Lung (tissue), 12 donors: ENCODE results near the gene NHSL1. TPM values are rescaled to one million over a fixed set of nuclear protein-coding genes. Genes with fewer than 3 reads are reported as not detected.
A peak's percentile ranks its signal among the peaks of the same experiment; 100 is the strongest.

Experiments used
- ATAC-seq: fragments of 200-7000 bp; cut with Tn5 transposase; one replicate; pipeline ENCODE4 v1.9.1; 2020; ENCODE audit warnings: moderate number of reproducible peaks; ENCODE audit not compliant: insufficient read depth, low FRiP score
- DNase-seq, 3 donors: peaks; one replicate each; pipeline ENCODE4 v3.0.0-alpha.2; 2013 to 2017
- H3K27ac ChIP-seq, 2 donors: one replicate each; pipeline ENCODE4 v1.5.1; 2013; ENCODE audit warnings: mild to moderate bottlenecking in 2 of 2, moderate library complexity in 2 of 2, control low read depth in 1 of 2, inconsistent platforms in 1 of 2, low read depth in 1 of 2, low read length in 1 of 2
- H3K27me3 ChIP-seq, 3 donors: one replicate each; pipeline ENCODE4 v1.5.1; 2013; ENCODE audit warnings: low read length in 2 of 3; ENCODE audit not compliant: control insufficient read depth in 3 of 3, insufficient read depth in 3 of 3
- H3K36me3 ChIP-seq, 4 donors: one replicate each; pipeline ENCODE4 v1.5.1; 2013; ENCODE audit warnings: low read length in 4 of 4, mild to moderate bottlenecking in 1 of 4, moderate library complexity in 1 of 4; ENCODE audit not compliant: control insufficient read depth in 4 of 4, insufficient read depth in 4 of 4
- H3K4me1 ChIP-seq, 5 donors: one replicate each; pipeline ENCODE4 v1.5.1; 2013; ENCODE audit warnings: low read length in 5 of 5, mild to moderate bottlenecking in 2 of 5, moderate library complexity in 1 of 5; ENCODE audit not compliant: control insufficient read depth in 5 of 5, insufficient read depth in 5 of 5
- H3K4me3 ChIP-seq: one replicate; pipeline ENCODE4 v1.5.1; 2013; ENCODE audit warnings: mild to moderate bottlenecking, control low read depth, moderate library complexity
- H3K9ac ChIP-seq, 2 donors: one replicate each; pipeline ENCODE4 v1.5.1; 2013; ENCODE audit warnings: low read length in 2 of 2, control low read depth in 1 of 2; ENCODE audit not compliant: insufficient read depth in 1 of 2
- H3K9me3 ChIP-seq, 4 donors: one replicate each; pipeline ENCODE4 v1.5.1; 2013; ENCODE audit warnings: low read length in 3 of 4, mild to moderate bottlenecking in 1 of 4, moderate library complexity in 1 of 4; ENCODE audit not compliant: control insufficient read depth in 4 of 4, insufficient read depth in 3 of 4
- WGBS, 2 donors: extraction: QIAGEN DNeasy Blood & Tissue Kit; methylation state at CpG; one replicate each; pipeline ENCODE4 v1.1.7; 2013; 5-methylcytosine and 5-hydroxymethylcytosine counted together
- polyA plus RNA-seq, 2 donors: library from polyadenylated mRNA; stranded (reverse); fragments of 200-250 nt; gene quantifications; one replicate each; pipeline ENCODE4 v1.2.1, GENCODE V29; 2013
- total RNA-seq, 2 donors: library from RNA; depleted of rRNA in 1 of 2; stranded (reverse); fragments of >200 nt in 1 of 2; gene quantifications; one replicate each; pipeline ENCODE4 v1.2.1, GENCODE V29; 2014 to 2021
- TF ChIP-seq, protein P1 (sequence below): IDR thresholded peaks from 2 replicates; pipeline ENCODE4 v1.5.1; 2012; ENCODE audit warnings: mild to moderate bottlenecking; ENCODE audit errors: control extremely low read depth, extremely low read depth
- donor health status: control.
- donor health status: control.
- donor health status: Bipolar disorder and iron deficiency.
- donor health status: healthy.
- donor health status: DM: yes; HTN: yes; CAD: no.

NHSL1 gene
- total and polyA plus RNA-seq, 4 donors: 5.2 to 53.7 (median 30.4) TPM

DNA sequence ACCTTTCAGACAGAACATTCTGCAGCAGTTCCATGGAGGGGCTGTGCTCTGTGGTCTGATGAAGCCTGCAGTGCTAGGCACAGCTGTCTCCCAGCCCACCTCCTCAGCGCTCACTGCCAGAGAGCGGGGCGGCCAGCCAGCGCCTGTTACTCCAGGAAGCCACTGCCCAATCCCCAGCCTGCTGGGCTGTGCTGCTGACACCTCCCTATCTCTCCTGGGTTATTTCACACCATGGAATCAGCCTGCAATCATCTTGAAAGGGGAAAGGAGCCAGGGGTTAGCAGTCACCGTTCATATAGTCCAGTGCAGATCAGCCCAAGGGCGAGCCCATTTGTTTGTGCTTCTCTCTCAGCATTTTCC, 46.3 kb upstream of the NHSL1 start:
- TF ChIP-seq, protein P1, sequence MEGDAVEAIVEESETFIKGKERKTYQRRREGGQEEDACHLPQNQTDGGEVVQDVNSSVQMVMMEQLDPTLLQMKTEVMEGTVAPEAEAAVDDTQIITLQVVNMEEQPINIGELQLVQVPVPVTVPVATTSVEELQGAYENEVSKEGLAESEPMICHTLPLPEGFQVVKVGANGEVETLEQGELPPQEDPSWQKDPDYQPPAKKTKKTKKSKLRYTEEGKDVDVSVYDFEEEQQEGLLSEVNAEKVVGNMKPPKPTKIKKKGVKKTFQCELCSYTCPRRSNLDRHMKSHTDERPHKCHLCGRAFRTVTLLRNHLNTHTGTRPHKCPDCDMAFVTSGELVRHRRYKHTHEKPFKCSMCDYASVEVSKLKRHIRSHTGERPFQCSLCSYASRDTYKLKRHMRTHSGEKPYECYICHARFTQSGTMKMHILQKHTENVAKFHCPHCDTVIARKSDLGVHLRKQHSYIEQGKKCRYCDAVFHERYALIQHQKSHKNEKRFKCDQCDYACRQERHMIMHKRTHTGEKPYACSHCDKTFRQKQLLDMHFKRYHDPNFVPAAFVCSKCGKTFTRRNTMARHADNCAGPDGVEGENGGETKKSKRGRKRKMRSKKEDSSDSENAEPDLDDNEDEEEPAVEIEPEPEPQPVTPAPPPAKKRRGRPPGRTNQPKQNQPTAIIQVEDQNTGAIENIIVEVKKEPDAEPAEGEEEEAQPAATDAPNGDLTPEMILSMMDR: no peak

DNA sequence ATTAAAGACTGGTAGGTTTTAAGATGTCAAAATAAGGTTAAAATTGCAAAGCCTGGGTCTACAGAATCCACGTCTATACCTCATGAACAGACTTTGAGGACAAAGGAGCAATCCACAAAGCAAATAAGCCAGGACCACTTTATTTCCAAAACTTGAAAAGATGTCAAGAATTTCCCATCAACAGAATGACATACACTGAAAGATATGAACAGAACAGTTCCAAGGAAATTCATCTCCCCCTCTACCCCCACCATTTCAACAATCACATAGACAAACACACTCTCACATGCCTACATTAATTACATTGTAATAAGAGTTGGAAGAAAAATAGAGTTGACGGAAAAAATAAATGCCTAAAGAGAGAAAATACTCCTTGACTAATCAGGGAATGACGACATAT, 45.2 kb upstream of the NHSL1 start:
- ATAC-seq: no peak

More for the DNA sequence above, 46.3 kb upstream of the NHSL1 start:
- Histone ChIP-seq H3K9me3 (no peaks in the 10 kb centered on the region), H3K36me3 (no peaks in the 10 kb centered on the region), H3K4me3 (peak overlapping the region; percentile 34), H3K4me1 (peaks cover 6 to 46% (median 23%) of the 10 kb centered on the region in 5 donors), H3K27ac (peak overlapping the region; percentile 77 to 92), H3K9ac (peak overlapping the region in 1 of 2 donors; percentile 73), H3K27me3 (no peaks in the 10 kb centered on the region)
- ATAC-seq: peak; percentile 77
- WGBS, 2 donors: 41 to 56% methylated on average over 6 of the region's 6 CpGs
- peak; percentile 81 to 89 (median 82) for DNase-seq

DNA sequence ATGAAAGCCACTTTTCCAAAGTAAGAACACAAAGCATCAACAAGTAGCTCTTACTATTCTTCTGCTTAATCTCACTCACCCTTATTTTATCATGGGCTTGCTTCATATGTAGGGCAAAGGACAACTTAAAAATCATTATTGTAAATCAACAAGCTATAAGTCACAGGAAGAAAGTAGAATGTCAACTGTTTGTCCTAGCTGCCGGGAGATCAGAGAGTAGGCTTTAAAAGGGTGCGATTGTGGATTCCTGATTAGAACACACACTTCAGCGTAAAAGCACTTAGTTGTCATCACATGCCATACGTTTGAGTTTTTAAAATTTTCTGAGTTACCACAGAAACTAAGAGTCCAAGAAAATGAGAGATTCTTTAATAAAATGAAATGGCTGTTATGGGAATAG, 44.4 kb upstream of the NHSL1 start:
- ATAC-seq: no peak
- Histone ChIP-seq H3K27me3 (no peaks in the 10 kb centered on the region), H3K9me3 (no peaks in the 10 kb centered on the region), H3K4me3 (no peak overlapping the region), H3K9ac (no peak overlapping the region), H3K4me1 (peaks cover 6 to 65% (median 31%) of the 10 kb centered on the region in 5 donors), H3K36me3 (no peaks in the 10 kb centered on the region), H3K27ac (peak overlapping the region in 1 of 2 donors; percentile 85)
- whole genome bisulfite sequencing, 2 donors: 66 to 71% methylated on average over 4 of the region's 4 CpGs
- DNase-seq: peak in 1 of 3 donors; percentile 53
- TF ChIP-seq, protein P1: no peak

More for the DNA sequence above, 45.2 kb upstream of the NHSL1 start:
- Histone ChIP-seq H3K36me3 (no peaks in the 10 kb centered on the region), H3K27me3 (no peaks in the 10 kb centered on the region), H3K27ac (peak overlapping the region in 1 of 2 donors; percentile 85), H3K9ac (peak overlapping the region in 1 of 2 donors; percentile 38), H3K9me3 (no peaks in the 10 kb centered on the region), H3K4me3 (no peak overlapping the region), H3K4me1 (peaks cover 6 to 57% (median 31%) of the 10 kb centered on the region in 5 donors)
- peak in 2 of 3 donors; percentile 40 to 54 for DNase-seq
- WGBS, 2 donors: 68 to 82% methylated on average over 3 of the region's 3 CpGs
- TF ChIP-seq, protein P1: no peak

DNA sequence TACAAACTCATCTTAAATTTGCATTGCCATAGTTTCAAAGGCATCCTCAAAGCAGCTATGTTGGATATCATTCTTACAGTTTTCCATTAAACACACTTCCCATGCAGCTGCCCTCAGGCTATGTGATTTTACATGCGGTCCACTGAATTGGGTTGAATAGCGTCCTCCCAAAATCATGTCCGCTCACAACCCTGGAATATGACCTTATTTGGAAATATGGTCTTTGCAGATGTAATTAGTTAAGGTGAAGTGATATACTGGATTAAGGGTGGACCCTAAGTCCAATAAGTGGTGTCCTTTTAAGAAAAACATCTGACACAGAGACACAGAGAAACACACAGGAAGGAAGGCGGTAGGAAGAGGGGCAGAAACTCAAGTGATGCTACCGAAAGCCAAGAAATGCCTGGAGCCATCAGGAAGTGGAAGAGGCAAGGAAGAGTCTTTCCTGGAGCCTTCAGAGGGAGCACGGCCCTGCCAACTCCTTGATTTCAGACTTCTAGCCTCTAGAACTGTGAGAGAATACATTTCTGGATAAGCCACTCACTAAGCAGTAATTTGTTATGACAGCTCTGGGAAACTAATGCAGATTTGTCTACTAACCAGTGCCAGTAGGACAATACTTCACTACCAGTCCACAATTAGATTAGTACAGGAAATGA, 42.7 kb upstream of the NHSL1 start:
- WGBS, 2 donors: 61 to 79% methylated on average over 6 of the region's 6 CpGs
- H3K27ac ChIP-seq: peak overlapping the region; percentile 67 to 92
- TF ChIP-seq, protein P1: no peak
- no peak overlapping the region for H3K9ac ChIP-seq
- H3K9me3 ChIP-seq: no peaks in the 10 kb centered on the region
- peak in 2 of 3 donors; percentile 42 to 58 for DNase-seq
- ATAC-seq: no peak
- no peaks in the 10 kb centered on the region for H3K27me3 ChIP-seq
- H3K36me3 ChIP-seq: no peaks in the 10 kb centered on the region
- no peak overlapping the region for H3K4me3 ChIP-seq
- peaks cover 6 to 82% (median 45%) of the 10 kb centered on the region in 5 donors for H3K4me1 ChIP-seq
